Activated naive CD8-positive, alpha-beta T cell treated with anti-CD3 and anti-CD28 coated beads, Interleukin-2, amount 50 U/mL, for 16 hours (primary cell): ENCODE data around the gene CDH5.

Experiments used
- DNase-seq: peaks from one replicate; pipeline ENCODE4 v3.0.0-alpha.2; 2020; ENCODE audit warnings: low read depth, low spot score

CDH5 gene

DNA sequence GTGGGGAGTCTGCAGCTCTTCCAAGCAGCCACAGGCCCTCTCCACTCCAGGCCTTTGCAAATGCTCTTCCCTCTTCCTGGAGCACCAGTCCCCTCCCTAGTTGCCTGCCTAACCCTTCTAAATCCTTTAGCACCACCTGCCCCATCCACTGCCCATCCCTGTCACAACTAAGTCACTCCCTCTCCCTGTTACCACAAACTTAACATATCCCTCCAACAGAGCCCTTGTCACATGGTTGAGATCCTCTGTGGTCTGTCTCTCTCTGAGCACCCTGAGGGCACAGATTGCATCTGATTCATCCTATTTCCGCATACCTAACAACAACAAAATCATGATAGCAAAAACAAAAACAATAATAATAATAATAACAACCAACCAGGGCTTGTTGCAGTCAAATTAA is 49.6 kb downstream of the CDH5 start:
- no peak for DNase-seq

DNA sequence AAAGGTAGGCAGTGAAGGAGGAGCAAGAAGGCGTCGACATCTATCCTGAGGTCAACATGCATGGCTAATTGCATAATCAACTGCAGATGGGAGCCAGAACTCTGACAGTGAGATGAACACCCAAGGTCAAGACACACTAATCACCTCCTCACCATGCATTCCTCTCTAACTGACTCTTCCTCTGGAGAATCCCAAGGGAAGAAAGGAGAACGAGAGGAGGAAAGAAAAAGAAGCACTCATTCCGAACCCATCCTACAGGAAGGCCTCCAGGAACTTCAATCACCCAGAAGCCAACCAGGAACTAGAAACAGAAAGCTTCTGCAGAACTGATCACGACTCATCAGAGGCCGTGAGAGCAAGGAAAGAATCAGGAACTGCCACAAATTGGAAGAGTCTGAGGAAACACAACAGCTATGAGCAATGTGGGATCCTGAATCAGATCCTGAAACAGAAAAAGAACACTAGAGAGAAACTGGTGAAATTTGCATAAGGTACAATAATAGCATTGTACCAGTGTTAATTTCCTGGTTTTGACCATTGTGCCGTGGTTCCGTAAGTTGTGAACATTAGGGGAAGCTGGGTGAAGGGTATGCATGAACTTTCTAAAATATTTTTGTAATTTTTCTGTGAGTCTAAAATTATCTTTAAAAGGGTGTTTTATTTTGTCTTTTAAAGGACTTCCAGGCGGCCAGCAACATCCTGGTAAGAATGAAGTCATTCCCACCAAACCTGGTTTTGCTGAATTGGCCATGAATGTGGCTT is 50.6 kb downstream of the CDH5 start:
- DNase-seq: no peak

DNA sequence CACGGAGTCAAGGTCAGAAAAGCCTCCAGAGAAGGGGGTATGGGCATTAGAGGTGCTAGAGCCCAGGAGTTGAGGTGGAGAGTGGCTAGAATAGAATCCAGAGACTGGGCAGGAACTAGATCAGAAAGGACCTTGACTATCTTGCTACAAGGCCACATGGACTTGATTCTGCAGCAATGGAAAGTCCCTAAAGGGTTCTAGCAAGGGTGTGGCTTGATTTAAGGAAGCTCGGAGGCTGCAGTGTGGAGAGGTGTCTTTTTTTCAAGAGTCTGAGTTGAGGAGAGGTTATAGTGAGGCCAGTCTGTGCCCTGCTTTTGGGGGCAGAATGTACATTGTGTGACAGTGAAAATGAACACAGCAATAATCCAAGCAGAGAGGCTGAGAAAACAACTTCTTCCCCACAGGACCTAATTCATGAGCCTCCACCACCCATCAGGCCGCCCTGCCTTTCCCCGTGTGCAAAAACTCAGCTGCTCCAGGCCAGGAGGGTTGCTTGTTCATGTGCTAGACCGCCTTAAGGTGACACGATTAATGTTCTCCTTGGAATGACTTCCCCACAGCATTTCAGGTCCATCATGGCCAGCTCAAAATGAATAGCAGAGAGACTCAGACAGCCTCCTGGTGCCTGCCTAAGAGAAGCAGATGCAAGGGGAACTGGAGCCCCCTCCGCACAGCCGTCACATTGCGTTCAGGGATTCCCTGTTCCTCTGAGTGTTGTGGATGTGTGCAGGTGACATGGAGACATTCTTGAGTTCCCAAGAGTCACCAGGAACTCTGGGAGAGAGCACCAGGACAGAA is 51.9 kb downstream of the CDH5 start:
- no peak for DNase-seq

DNA sequence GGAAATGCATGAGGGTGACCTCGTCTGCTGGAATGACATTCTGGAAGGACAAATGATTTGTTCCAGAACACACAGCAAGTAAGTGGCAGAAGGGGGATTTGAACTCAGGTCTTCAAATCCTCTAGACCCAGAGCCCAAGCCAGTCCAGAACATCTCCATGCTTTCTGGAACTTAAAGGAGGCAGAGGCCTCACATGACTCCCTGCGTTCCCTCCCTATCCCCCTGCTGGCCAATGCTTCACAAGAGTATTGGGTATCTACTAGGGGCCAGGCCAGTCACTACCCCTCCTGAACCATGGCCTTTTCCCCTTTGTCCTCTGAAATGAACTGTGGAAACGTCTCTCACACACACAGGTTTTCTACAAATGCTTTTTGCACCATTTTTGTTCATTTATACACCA is 53.0 kb downstream of the CDH5 start:
- no peak for DNase-seq

DNA sequence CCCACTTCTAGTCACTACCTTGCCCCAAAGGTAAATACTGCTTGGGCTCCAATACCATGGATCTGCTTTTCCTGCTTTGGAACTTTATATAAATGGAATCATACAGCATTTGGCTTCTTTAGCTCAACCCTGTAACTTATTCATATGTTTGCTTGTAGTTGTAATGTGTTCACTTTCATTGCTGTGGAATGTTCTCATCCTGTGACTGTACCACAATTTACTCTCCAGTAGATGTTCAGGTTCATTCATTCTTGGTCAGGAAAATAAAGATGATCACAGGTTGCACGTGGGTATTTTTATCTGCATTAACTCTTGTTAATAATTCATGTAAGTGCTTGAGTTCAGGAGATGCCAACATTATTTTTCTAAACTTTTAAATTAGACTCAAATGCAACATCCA is 53.9 kb downstream of the CDH5 start:
- DNase-seq: no peak

DNA sequence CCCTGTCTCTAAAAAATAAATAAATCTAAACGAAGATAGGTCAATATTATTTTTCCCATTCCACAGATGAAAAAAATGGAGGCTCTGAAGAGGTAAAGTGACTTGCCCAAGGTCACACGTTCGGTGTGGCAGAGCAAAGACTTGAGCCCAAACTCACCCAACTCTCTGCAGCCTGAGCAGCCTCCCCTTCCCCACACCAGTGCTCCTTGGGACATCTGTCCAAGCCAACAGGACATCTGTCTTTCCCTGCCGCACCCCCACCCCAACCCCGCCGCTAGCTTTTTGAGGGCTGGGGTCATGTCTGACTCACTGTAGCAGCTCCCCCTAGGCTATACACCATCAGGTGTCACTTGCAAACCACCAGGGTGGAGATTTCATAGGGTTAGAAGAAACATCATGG is 55.4 kb downstream of the CDH5 start:
- no peak for DNase-seq

DNA sequence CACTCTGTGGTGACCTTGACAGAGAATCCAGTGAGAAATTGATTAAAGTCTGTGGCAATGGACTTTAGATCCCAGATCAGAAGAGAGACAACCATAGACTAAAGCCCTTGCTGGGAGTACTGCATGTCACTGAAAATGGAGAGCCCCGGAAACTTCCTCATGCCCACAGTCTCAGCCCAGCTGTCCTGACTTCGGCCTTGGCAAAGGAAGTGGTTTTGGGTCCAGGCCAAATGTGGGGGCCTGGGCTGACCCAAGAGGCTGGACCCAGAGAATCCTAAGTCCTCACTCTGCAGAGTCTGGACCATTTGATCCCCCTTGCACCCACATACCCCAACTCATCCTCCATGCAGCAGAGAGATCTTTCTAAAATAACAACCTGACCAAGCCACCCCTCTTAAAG is 55.9 kb downstream of the CDH5 start:
- no peak for DNase-seq

DNA sequence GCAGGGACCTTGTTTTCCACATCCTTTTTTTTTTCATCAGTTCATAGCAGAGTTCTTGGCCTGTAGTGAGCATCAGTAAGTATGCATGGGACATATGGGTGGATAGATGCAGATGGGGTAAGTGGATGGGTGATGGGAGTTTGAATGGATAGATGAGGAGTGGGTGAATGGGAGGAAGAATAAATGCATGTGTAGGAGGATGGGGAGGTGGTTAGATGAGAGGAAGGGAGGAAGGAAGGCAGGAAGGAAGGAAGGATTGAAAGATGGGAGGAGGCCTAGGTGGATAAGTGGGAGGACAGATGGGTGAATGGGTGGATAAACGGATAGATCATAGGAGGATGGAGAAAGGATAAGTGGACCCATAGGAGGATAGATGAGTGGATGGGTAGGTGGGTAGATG is 56.7 kb downstream of the CDH5 start:
- DNase-seq: no peak

DNA sequence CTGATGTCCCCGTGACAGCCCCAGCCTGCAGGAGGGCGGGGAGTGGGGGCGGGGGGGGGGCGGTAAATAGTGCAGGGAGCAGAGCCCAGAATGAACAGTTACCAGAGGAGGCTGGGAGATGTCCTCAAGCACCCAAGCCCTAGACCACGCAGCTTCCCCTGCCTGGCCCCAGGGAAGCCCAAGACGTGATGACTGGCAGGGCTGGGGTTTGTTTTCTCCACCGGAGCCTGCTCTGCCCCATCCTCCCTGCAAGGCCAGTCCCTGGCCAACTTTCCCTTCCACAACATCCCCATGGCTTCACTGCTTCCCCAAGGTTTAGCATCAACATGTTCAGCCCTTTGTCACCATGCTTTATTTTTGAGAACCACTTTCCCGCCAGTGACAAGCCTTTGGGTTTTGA is 59.2 kb downstream of the CDH5 start:
- no peak for DNase-seq

DNA sequence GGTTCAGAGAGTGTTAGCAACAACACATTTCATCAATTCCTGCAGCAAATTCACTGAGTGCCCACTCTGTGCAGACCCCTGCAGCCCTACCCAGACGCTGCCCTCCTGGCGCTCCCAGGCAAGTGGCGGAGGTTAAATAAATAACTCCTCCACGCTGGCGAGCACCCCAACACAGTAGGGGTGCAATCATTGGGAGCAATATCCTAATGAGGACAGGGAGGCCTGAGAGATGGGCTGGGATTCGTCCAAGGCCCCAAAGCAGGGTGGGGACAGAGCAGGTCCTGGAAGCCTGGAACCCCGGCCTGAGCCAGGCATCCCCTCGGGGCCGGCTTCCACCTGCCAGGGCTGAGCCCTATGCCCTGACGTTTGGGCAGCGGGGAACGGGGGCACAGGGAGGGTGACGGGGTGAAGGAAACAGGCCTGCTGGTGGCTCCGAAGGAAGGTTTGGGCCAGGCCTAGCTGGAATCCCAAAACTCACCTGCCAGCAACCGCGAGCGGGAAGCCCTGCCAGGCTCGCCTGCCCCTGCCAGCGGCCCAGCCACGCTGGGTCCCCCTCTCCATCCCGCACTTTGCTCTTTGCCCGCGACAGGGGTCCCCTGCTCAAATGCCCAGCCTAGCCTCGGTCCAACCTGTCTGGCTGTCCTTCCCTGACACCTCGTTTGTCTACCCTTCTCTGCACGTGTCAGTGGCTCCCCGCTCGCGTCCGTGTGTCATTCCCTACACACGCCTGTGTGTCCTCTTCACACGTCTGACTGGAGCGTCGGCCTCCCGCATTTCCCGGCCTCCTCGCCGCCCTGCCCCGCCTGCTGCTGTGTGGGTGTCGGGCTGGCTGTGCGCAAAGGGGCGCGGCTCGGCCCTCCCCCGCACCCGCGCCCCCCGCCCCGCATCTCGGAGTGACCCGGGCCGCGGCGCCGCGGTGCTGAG is 59.9 kb downstream of the CDH5 start:
- no peak for DNase-seq

DNA sequence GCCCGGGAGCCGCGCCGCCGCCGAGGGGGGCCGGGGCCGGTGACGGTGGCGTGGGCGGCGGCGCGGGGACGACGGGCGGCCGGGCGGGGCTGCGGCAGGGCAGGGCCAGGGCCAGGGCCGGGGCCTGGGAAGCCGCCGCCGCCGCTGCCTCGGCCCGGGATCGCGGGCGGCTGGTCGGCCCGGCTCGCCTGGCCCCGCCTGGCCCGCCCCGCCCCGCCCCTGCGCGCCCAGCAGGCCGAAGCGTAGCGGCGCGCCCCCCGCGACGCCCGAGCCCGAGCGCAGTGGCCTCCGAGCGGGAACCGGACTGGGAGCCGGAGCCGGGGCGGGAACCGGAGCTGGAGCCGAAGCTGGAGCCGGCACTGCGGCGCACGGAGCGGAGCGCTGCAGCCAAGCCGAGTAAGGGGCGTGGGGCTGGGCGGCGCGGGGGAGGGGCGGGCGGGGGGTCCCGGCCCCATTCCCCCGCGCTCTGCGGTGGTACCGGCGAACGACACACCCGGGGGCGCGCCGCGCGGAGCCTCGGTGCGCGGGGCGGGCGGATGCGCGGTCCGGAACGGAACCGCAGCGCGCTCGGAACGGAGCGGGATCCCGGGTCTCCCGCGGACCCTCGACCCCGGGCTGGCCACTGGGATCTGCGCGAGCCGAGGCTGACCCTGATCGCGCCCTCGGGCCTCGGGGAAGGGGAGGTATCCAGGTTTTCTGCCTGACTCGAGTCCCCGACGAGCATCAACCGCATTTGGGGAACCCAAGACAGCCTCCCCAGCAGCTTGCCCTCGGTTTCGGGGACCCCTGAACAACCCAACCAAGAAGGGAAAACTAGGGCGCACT is 60.8 kb downstream of the CDH5 start, which contains the start of gene BEAN1:
TSS of gene BEAN1 (plus strand) at position 260 of the 825 bp plus-strand sequence. CDS start 10,382 bp downstream, outside the sequence.
- no peak for DNase-seq

DNA sequence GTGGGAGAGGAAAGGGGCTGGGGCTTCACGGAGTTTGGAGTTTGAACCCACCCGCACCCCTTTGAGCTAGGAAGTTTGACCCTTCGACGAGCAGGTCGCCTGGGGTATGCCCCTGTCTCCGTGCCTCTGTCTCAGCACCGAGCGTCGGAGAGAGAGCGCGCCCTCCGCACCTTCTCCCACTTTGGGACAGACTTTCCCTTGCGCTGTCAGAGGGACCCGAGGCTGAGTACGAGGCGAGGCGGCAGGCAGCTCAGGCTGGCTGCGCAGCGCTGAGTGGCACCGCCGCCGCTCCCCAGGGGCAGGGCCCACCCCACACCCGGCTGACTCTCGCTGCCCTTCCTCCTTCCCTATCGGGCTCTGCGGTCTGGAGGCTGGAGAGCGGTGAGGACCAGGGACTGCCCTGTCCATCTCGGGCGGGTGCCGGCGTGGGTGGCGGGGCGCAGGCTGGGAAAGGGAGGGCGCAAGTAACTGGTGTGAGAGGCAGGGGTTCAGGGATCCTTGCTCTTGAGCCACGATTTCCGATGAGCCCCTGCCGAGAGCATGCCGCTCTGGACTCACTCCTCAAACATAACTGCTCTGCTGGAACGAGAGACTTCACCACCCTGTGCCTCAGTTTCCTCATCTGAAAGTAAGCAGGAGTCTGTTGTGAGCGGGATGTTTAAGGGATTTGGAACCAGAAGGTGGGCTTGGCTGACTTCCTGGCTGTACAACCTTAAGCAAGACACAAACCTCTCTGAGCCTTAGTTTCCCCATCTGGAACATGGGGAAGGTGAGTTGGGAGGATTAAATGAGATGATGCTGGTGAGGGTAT is 61.6 kb downstream of the CDH5 start:
- no peak for DNase-seq

DNA sequence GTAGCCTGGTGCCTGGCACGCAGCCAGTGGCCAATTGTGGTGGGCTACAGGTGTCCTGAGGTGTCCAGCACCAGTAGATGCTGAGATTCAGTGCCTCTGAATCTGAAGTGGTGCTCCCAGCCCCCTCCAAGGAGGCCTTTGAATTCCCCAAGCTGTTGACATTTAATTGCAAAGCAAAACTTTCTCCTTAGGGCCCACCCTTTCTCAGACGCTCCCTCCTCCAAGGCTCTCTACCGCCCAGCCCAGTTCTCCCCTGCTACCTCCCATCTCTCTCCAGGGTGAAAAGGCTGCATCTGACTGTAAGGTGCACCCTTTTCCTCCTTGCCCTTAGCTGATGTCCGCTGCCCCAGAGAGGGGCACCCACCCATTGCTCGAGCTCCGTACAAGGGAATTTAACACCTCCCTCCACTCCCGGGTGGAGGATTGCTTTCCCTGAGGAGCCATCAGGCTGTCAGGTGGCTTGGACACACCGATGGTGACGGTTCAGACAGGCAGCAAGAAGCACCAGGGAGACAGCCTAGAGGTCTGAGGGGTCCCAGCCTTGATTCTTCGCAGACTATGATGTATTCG is 62.3 kb downstream of the CDH5 start:
- no peak for DNase-seq

DNA sequence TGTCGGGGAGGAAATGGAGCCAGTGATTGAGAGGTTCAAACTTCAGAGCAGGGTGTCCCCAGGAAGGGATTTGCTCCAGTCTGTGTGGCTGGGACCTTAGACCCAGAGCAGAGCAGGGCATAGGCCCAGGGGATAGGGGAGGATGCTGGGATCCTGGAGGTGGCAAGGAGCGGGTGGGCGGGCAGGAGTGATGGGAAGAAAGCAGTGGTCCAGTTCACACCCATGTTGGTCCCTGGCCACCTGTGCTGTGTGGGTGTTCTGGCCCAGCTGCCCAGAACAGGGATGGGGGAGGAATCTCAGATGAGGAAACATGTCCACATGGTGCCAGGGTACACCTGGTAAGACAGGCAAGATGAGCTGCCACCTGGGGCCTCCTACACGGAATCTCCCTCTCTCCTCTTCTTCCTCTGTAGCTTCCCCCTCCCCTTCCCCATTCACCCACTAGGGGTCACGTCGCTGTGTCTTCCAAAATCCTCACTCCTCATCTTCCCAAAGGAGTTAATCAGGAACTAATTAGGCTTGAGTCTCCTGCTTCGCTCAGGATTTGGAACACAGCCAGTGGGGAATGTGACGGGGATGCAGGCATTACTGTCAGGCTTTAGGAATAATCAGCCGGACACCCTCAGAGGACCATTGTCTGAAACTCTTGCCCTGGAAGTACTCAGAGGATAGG is 62.9 kb downstream of the CDH5 start:
- no peak for DNase-seq

DNA sequence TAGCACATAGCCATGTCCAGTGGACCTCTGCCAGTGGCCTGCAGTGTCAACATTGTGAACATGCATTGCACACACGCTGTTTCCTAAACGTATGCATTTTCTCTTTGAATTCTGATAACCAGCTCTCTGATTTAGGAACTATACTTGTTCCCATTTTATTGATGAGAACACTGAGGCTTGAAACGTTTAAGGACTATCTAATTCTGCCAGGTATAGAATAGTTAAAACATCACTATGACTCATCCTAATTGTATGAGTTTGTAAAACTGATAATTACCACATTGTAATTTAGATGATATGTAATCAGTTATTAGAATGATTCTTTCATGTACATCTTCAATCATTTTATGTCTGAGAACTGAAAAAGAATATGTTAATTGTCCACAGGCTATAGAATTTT is 63.7 kb downstream of the CDH5 start:
- DNase-seq: no peak

DNA sequence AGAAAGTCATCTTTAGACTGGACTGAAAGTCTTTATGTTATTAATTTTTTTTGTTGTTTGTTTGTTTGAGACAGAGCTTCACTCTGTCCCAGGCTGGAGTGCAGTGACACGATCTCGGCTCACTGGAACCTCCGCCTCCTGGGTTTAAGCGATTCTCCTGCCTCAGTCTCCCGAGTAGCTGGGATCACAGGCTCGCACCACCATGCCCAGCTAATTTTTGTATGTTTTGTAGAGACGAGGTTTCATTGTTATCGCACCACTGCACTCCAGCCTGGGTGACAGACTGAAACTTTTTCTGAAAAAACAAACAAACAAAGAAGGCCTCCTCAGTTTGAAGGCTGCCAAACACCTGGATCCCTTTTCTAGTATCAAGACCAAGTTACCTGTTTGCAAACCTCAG is 65.3 kb downstream of the CDH5 start:
- no peak for DNase-seq

DNA sequence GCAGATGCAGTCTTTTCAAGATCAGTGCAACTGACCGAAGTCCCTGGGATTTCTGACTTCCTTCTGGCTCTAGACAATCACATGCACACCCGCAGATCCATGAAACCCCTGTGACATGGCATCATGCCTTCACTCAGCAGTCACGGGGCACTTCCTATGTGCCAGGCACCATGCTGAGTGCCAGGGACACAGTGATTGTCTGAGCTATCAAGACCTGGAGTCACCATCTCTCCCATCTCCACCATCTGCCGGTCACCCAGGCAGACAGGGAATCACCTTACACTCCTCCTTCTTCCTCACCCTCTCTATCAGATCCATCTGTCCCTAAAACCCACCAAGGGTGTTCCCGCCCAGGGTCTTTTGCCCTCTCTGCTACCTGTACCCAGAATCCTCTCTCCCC is 65.9 kb downstream of the CDH5 start:
- DNase-seq: no peak

DNA sequence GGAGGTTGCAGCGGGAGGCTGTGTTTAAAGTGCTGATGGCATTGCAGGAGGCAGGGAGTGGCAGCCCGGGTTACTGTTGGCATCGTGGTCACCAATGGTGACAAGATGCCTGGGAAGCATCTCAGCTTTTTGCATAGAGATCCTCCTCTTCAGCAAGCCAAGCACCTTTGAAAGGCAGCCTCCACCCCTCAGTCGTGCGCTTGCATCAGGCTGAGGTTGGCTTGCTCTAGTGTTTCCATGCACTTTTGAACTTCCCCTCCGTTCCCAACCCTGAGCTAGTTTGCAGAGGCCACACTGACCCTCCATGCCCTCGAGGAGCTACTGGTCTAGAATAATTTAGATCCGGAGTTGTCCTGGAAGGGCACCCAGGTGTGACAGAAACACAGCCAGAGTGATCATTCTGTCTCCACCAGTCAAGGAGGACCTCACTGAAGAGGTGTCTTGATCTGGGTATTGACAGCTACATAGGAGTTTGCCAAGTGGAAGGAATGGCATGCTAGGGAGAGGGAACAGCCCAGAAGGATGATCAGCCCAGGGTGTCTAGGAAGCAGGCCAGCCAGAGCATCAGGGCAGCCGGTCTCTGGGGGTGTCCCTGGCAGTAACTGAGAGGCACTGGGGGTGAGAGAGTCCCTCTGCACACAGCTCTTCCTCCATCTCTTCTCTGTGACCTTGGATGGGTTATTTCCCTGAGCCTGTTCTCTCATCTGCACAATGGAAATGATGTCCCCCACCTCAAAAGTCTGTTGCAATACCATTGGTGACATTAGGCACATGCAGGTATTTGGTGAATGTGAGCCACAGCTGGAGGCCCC is 68.3 kb downstream of the CDH5 start:
- DNase-seq: no peak

DNA sequence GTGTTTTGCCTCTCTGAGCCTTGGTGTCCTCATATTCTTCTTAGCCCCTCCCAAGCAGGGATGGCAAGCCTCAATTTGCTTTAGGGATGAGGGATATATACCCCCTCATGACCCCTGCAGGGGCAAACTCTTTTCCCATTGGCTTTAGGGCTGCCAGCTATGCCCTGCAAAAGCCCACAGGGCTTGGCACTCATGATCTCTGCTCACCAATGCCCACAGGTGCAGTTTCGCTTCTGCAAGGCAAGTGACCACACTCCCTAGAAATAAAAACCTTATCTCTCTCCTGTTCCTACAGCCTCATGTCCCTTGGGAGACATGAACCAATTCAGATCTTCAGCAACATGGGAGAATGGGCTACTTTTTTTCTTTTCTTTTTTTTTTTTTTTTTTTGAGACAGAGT is 69.4 kb downstream of the CDH5 start:
- no peak for DNase-seq
